K562 (cell line): ENCODE results near the gene ABCC5. TPM values are rescaled to one million over a fixed set of nuclear protein-coding genes. Genes with fewer than 3 reads are reported as not detected.
A peak's percentile ranks its signal among the peaks of the same experiment; 100 is the strongest.

Experiments used
- ATAC-seq: fragments of 200-7000 bp; cut with Tn5 transposase; 3 replicates; pipeline ENCODE4 v1.9.1; 2020; ENCODE audit warnings: moderate library complexity
- BruUV-seq: library from RNA; stranded (reverse); fragments of 400-500 nt; replicated peaks from 2 replicates; lab custom pipeline; 2021; lab: Mats Ljungman, UMichigan
- CTCF ChIA-PET: fragments of 300-600 bp; formaldehyde crosslinking; extraction: SDS; loops from one replicate; lab custom pipeline; 2021; ENCODE audit warnings: low intra/inter-chr PET ratio; lab: Yijun Ruan, JAX
- POLR2A ChIA-PET: fragments of 300-600, 350-650 bp; sonication (Branson Sonifier 250); formaldehyde crosslinking; extraction: SDS; loops from one replicate; lab custom pipeline; 2021; ENCODE audit warnings: antibody characterized with exemption, inconsistent platforms; lab: Yijun Ruan, JAX
- DNase-seq, 4 experiments: peaks; one replicate each; pipeline versions ENCODE4 v3.0.0 to v3.0.0-alpha.2; 2011 to 2018; ENCODE audit warnings: low spot score in 3 of 4, mixed read lengths in 3 of 4; ENCODE audit errors: extremely low read depth in 1 of 4
- FAIRE-seq: peaks from 2 replicates; lab custom pipeline; 2011; peaks lifted over from hg19 to GRCh38; lab: Jason Lieb, UNC
- H2AFZ ChIP-seq: 2 replicates; pipeline ENCODE4 v1.6.0; 2011; ENCODE audit warnings: low read depth, low read length, control low read depth, inconsistent platforms
- H3K27ac ChIP-seq: fragments of 200-600 bp; 3 replicates; pipeline ENCODE4 v1.8.0; 2011; ENCODE audit warnings: low read depth, mild to moderate bottlenecking, control low read depth, inconsistent platforms, low read length, moderate library complexity, mixed read lengths; ENCODE audit errors: extremely low read depth
- H3K27me3 ChIP-seq, 2 experiments: fragments of 300-600 bp in 1 of 2; 2 replicates in 1 of 2; 3 replicates in 1 of 2; pipeline versions ENCODE4 v1.6.0 to v1.8.0; 2011; ENCODE audit warnings: inconsistent platforms in 2 of 2, low read length in 2 of 2, mild to moderate bottlenecking in 1 of 2, mixed read lengths in 1 of 2, moderate library complexity in 1 of 2; ENCODE audit not compliant: control insufficient read depth in 2 of 2, insufficient read depth in 2 of 2
- H3K36me3 ChIP-seq: fragments of 300-600 bp; 3 replicates; pipeline ENCODE4 v1.8.0; 2011; ENCODE audit warnings: mild to moderate bottlenecking, low read length, inconsistent platforms; ENCODE audit not compliant: control insufficient read depth, insufficient read depth
- H3K4me1 ChIP-seq, 2 experiments: fragments of 200-600 bp in 1 of 2; replicated peaks in 1 of 2; 2 replicates in 1 of 2; 3 replicates in 1 of 2; pipeline versions ENCODE4 v1.5.1 to v1.8.0; 2011; ENCODE audit warnings: inconsistent platforms in 2 of 2, low read length in 2 of 2, mild to moderate bottlenecking in 1 of 2, mixed read lengths in 1 of 2, moderate library complexity in 1 of 2; ENCODE audit not compliant: control insufficient read depth in 2 of 2, insufficient read depth in 2 of 2
- H3K4me2 ChIP-seq: 2 replicates; pipeline ENCODE4 v1.6.1; 2011; ENCODE audit warnings: low read length, control low read depth, inconsistent platforms, mixed read lengths; ENCODE audit not compliant: insufficient read depth
- H3K4me3 ChIP-seq: fragments of 200-600 bp; sonication (generic), shearing (Covaris generic); 2 replicates; pipeline ENCODE4 v1.5.1; 2016; ENCODE audit warnings: control low read depth, inconsistent platforms
- H3K79me2 ChIP-seq: fragments of 200-600 bp; 3 replicates; pipeline ENCODE4 v1.8.0; 2011; ENCODE audit warnings: low read length, inconsistent platforms; ENCODE audit not compliant: control insufficient read depth, insufficient read depth
- H3K9ac ChIP-seq, 2 experiments: 2 replicates each; pipeline versions ENCODE4 v1.6.0 to v1.6.1; 2011; ENCODE audit warnings: low read depth in 2 of 2, low read length in 2 of 2, control low read depth in 1 of 2, inconsistent platforms in 1 of 2, mild to moderate bottlenecking in 1 of 2, mixed read lengths in 1 of 2; ENCODE audit not compliant: insufficient read depth in 1 of 2
- H3K9me1 ChIP-seq: one replicate; pipeline ENCODE4 v1.6.0; 2011; ENCODE audit warnings: inconsistent platforms, mild to moderate bottlenecking, low read length, moderate library complexity; ENCODE audit not compliant: control insufficient read depth, insufficient read depth
- H3K9me3 ChIP-seq: replicated peaks from 2 replicates; pipeline ENCODE4 v1.5.1; 2011; ENCODE audit warnings: low read depth, low read length, inconsistent platforms; ENCODE audit not compliant: control insufficient read depth, insufficient read depth
- H4K20me1 ChIP-seq: replicated peaks from 2 replicates; pipeline ENCODE4 v1.6.1; 2011; ENCODE audit warnings: low read length, inconsistent platforms, mixed read lengths; ENCODE audit not compliant: control insufficient read depth, insufficient read depth
- HCFC1 ChIP-seq: IDR thresholded peaks from 2 replicates; pipeline ENCODE4 v1.6.1; 2012; ENCODE audit warnings: low read depth, low read length, improper control_type of control experiment
- MECOM ChIP-seq: fragments of 250-450 bp; sonication (Bioruptor Pico); IDR thresholded peaks from 2 replicates; pipeline ENCODE4 v1.8.0; 2022; ENCODE audit warnings: inconsistent platforms
- ZBTB49 ChIP-seq: sonication (generic); formaldehyde crosslinking; IDR thresholded peaks from 2 replicates; pipeline ENCODE4 v1.8.0; 2022; ENCODE audit warnings: missing genetic modification reagents, mild to moderate bottlenecking, borderline replicate concordance
- ZNF589 ChIP-seq: fragments of 200-800 bp; sonication (Bioruptor generic); IDR thresholded peaks from 2 replicates; pipeline ENCODE4 v1.6.1; 2016; ENCODE audit warnings: low read depth, missing genetic modification characterization, missing compliant biosample characterization
- whole genome bisulfite sequencing: fragments of 100-300 bp; shearing (Covaris generic); methylation state at CpG from one replicate; pipeline ENCODE4 v1.1.6; 2016; ENCODE audit warnings: low coverage, mixed read lengths; ENCODE audit not compliant: insufficient coverage; ENCODE audit errors: missing lambda C conversion rate; 5-methylcytosine and 5-hydroxymethylcytosine counted together
- in situ Hi-C: fragments of 300-500 bp; cut with MboI; formaldehyde crosslinking; loops from 4 replicates; pipeline ENCODE4 v1.15.0; 2018; ENCODE audit warnings: inconsistent platforms, mixed read lengths
- intact Hi-C: fragments of 100-400 bp; cut with micrococcal nuclease; formaldehyde crosslinking; loops from 2 replicates; pipeline ENCODE4 v1.14.2; 2022
- polyA plus RNA-seq, 8 experiments: library from polyadenylated mRNA; depleted of rRNA in 4 of 8; stranded (reverse) in 5 of 8; unstranded in 3 of 8; fragments of >200 nt; fragmentation: Nextera tagmentation in 2 of 8; fragmentation: Illumina TruSeq in 1 of 8; extraction: Ambion mirVana in 2 of 8; extraction: Trizol in 1 of 8; gene quantifications; 2 replicates each; pipeline versions ENCODE4 v1.2.1 to v1.2.3, GENCODE V29; 2011 to 2014; ENCODE audit warnings: inconsistent platforms in 1 of 8, missing spikeins in 1 of 8
- total RNA-seq, 7 experiments: library from RNA; depleted of rRNA in 6 of 7; stranded (reverse); fragments of >200 nt in 6 of 7; fragmentation: Illumina TruSeq in 2 of 7; extraction: Trizol in 2 of 7; gene quantifications; 2 replicates each; pipeline versions ENCODE4 v1.2.1 to v1.2.3, GENCODE V29; 2011 to 2021; ENCODE audit warnings: low replicate concordance in 1 of 7

ABCC5 gene
- total and polyA plus RNA-seq, 9 of the 15 experiments (the other 6 are each of a cell fraction or from before 2014, with no cell fraction given) = 22.0 to 53.0 (median 41.9) TPM

GRCh38 chr3:183884097-183884426 lies 133.6 kb downstream of the ABCC5 start:
- Histone ChIP-seq H3K36me3 (peaks cover 12% of the 10 kb centered on the region; the same call in 2 of the 3 replicates), H3K9me1 (no peaks in the 10 kb centered on the region), H3K4me2 (peak overlapping the region; percentile 96), H3K9ac (peak overlapping the region; percentile 88 to 93), H3K9me3 (no peaks in the 10 kb centered on the region), H3K4me3 (peak overlapping the region; percentile 96), H3K79me2 (peaks cover 45% of the 10 kb centered on the region), H3K27ac (peak overlapping the region; percentile 87), H2AFZ (peak overlapping the region; percentile 98), H3K4me1 (peaks cover 12 to 17% of the 10 kb centered on the region in 2 experiments; a peak in 4 of 5 replicates), H4K20me1 (0 out of 2 replicates have a peak, but pooled peaks cover 3% of the 10 kb centered on the region), H3K27me3 (peaks cover 0 to 7% of the 10 kb centered on the region in 2 experiments; a peak in 2 of 5 replicates)
- 0% methylated on average over 9 of the region's 9 CpGs for WGBS
- CTCF ChIA-PET = interaction anchor here (0.7 to 1.5 kb wide), 3 partner anchors 27 to 415 kb away, joined by 3 to 4 read pairs (median 3); no protein-coding TSS in a partner anchor
- POLR2A ChIA-PET = interaction anchor here (0.6 to 1.6 kb wide), 8 partner anchors 9 to 436 kb away, joined by 3 to 15 read pairs (median 4); partner anchors contain the start of gene EIF2B5
- TF ChIP-seq MECOM (no peak), ZBTB49 (CRISPR knock-in tag) (peak; percentile 81; the same call in 1 of the 2 replicates), HCFC1 (no peak), ZNF589 (CRISPR knock-in tag) (0 out of 2 replicates have a peak, but pooled peaks have one; percentile 33)
- BruUV-seq = no TSS peak
- FAIRE-seq (peak; percentile 15), DNase-seq (peak in 1 of 4 experiments; percentile 20), ATAC-seq (peak; percentile 2; the same call in 2 of the 3 replicates)
- intact Hi-C loops = loop anchor here (2.0 to 5.0 kb wide), 2 partner anchors 415 to 697 kb away; no protein-coding TSS in a partner anchor
- in situ Hi-C loops = no loop called here
